ENCODE data around the gene GALR1.

- TF ChIP-seq CTCF (IDR thresholded peaks at IDR 0.05 in 8 of 11, conservative IDR thresholded peaks at IDR 0.05 in 3 of 11), result no peak
- no peak for TF ChIP-seq POLR2A (IDR thresholded peaks at IDR 0.05)
- no peak for TF ChIP-seq POLR2AphosphoS5 (IDR thresholded peaks at IDR 0.05)
Observed at GRCh38 chr18:77209587-77209986, 40.1 kb upstream of the GALR1 start.

All from spleen (tissue), 7 donors.